Neuronal stem cell (in vitro differentiated cells): ENCODE results near the gene TMEM88.
"Not testable (repeated sequence)": the region's sequence is repeated elsewhere in the genome, so short reads cannot be mapped to it uniquely, and the experiment has no call there.

Experiments
- DNase-seq: peaks from one replicate; pipeline ENCODE4 v3.0.0-alpha.2; 2013; ENCODE audit warnings: low spot score
- H2AFZ ChIP-seq: one replicate; pipeline ENCODE4 v1.6.1; 2013; ENCODE audit warnings: mild to moderate bottlenecking, low read length, inconsistent platforms
- H2AK5ac ChIP-seq: 2 replicates; pipeline ENCODE4 v1.6.1; 2013; ENCODE audit warnings: low read depth, mild to moderate bottlenecking, inconsistent platforms, low read length, moderate library complexity, mixed read lengths
- H2BK120ac ChIP-seq: 2 replicates; pipeline ENCODE4 v1.6.1; 2013; ENCODE audit warnings: low read depth, mild to moderate bottlenecking, inconsistent platforms, low read length, moderate library complexity, mixed read lengths
- H2BK12ac ChIP-seq: one replicate; pipeline ENCODE4 v1.6.1; 2013; ENCODE audit warnings: low read length, inconsistent platforms
- H2BK15ac ChIP-seq: 2 replicates; pipeline ENCODE4 v1.6.1; 2013; ENCODE audit warnings: mild to moderate bottlenecking, low read length, inconsistent platforms, mixed read lengths
- H2BK5ac ChIP-seq: one replicate; pipeline ENCODE4 v1.6.1; 2013; ENCODE audit warnings: inconsistent platforms, mild to moderate bottlenecking, low read length, moderate library complexity
- H3K14ac ChIP-seq: one replicate; pipeline ENCODE4 v1.6.1; 2013; ENCODE audit warnings: low read length, inconsistent platforms
- H3K18ac ChIP-seq: 2 replicates; pipeline ENCODE4 v1.6.1; 2013; ENCODE audit warnings: low read length, inconsistent platforms
- H3K23ac ChIP-seq: 2 replicates; pipeline ENCODE4 v1.6.1; 2013; ENCODE audit warnings: low read depth, mild to moderate bottlenecking, mixed read lengths, low read length, inconsistent platforms; ENCODE audit not compliant: poor library complexity
- H3K27ac ChIP-seq: replicated peaks from 3 replicates; pipeline ENCODE4 v1.5.1; 2013; ENCODE audit warnings: low read length, inconsistent platforms
- H3K27me3 ChIP-seq, 3 experiments: 2 replicates each; pipeline ENCODE4 v1.6.1; 2013; ENCODE audit warnings: low read length in 3 of 3, mild to moderate bottlenecking in 2 of 3, inconsistent platforms in 1 of 3, low read depth in 1 of 3, mixed read lengths in 1 of 3, moderate library complexity in 1 of 3; ENCODE audit not compliant: control insufficient read depth in 3 of 3, insufficient read depth in 3 of 3
- H3K36me3 ChIP-seq, 2 donors: replicated peaks in 1 of 2; 2 replicates each; pipeline ENCODE4 v1.6.1; 2013; ENCODE audit warnings: low read length in 2 of 2; ENCODE audit not compliant: control insufficient read depth in 2 of 2, insufficient read depth in 2 of 2
- H3K4ac ChIP-seq: 2 replicates; pipeline ENCODE4 v1.6.1; 2013; ENCODE audit warnings: inconsistent platforms, mild to moderate bottlenecking, low read length, moderate library complexity
- H3K4me1 ChIP-seq, 2 donors: 1 replicate in 1 of 2; 2 replicates in 1 of 2; pipeline ENCODE4 v1.6.1; 2013; ENCODE audit warnings: low read length in 2 of 2, low read depth in 1 of 2; ENCODE audit not compliant: control insufficient read depth in 2 of 2, insufficient read depth in 1 of 2
- H3K4me2 ChIP-seq: one replicate; pipeline ENCODE4 v1.6.1; 2013; ENCODE audit warnings: mild to moderate bottlenecking, low read length, inconsistent platforms; ENCODE audit not compliant: insufficient read depth, poor library complexity, severe bottlenecking
- H3K4me3 ChIP-seq, 2 donors: 2 replicates each; pipeline ENCODE4 v1.5.1; 2013; ENCODE audit warnings: low read length in 2 of 2, mild to moderate bottlenecking in 2 of 2, inconsistent platforms in 1 of 2, moderate library complexity in 1 of 2
- H3K79me1 ChIP-seq: one replicate; pipeline ENCODE4 v1.6.1; 2013; ENCODE audit warnings: low read depth, mild to moderate bottlenecking, inconsistent platforms, low read length, moderate library complexity
- H3K9ac ChIP-seq: one replicate; pipeline ENCODE4 v1.6.1; 2013; ENCODE audit warnings: mild to moderate bottlenecking, low read depth, low read length, inconsistent platforms; ENCODE audit not compliant: poor library complexity
- H3K9me3 ChIP-seq, 2 donors: replicated peaks in 1 of 2; 2 replicates each; pipeline versions ENCODE3 to v1.6.1; 2013; ENCODE audit warnings: low read length in 2 of 2, mild to moderate bottlenecking in 2 of 2, inconsistent platforms in 1 of 2, low read depth in 1 of 2, mixed read lengths in 1 of 2, moderate library complexity in 1 of 2; ENCODE audit not compliant: control insufficient read depth in 2 of 2, insufficient read depth in 1 of 2
- H4K8ac ChIP-seq: one replicate; pipeline ENCODE4 v1.6.1; 2013; ENCODE audit warnings: low read depth, mild to moderate bottlenecking, inconsistent platforms, low read length, moderate library complexity
- H4K91ac ChIP-seq: one replicate; pipeline ENCODE4 v1.6.1; 2013; ENCODE audit warnings: low read length, low read depth, mild to moderate bottlenecking, inconsistent platforms; ENCODE audit not compliant: poor library complexity
- WGBS, 2 donors: extraction: QIAGEN DNeasy Blood & Tissue Kit; methylation state at CpG; one replicate each; pipeline ENCODE4 v1.1.7; 2013; ENCODE audit warnings: missing lambda C conversion rate in 2 of 2, mixed read lengths in 1 of 2; ENCODE audit not compliant: insufficient read length in 2 of 2, insufficient replicate concordance in 1 of 2; ENCODE audit errors: extremely low coverage in 2 of 2; 5-methylcytosine and 5-hydroxymethylcytosine counted together

Gene TMEM88

DNA sequence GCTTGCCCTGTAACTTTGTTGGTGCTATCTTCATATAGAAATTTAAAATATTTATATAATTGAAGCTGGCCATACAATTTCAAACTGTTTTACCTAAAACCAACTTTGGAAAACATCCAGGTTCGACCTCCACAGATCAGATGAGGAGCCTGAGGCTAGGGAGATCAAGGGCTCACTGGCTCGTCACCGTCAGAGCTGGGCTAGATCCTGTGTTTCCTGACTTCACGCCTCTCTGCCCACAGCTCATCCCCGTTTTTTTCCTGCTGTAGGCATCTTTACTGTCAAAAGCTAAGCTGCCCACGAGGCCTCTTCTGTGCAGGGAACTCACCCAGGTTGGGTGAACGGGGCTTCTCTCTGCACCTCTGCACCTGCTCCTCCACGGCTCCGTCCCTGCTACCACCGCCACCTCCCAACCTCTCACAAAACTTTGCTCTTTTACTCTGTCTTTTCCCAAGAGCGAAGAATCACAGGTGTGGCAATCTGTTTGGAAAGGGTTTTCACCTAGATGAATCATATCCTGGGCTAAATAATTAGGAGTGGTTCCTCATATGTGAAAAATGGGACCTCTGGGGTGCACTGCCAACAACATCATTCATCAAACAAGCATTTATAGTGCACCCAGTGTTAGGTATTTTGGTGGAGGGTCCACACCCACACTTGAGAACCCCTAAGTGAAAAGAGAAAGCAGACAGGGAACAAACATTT is 45.6 kb upstream of the TMEM88 start:
- H3K4me2 ChIP-seq: no peak overlapping the region

DNA sequence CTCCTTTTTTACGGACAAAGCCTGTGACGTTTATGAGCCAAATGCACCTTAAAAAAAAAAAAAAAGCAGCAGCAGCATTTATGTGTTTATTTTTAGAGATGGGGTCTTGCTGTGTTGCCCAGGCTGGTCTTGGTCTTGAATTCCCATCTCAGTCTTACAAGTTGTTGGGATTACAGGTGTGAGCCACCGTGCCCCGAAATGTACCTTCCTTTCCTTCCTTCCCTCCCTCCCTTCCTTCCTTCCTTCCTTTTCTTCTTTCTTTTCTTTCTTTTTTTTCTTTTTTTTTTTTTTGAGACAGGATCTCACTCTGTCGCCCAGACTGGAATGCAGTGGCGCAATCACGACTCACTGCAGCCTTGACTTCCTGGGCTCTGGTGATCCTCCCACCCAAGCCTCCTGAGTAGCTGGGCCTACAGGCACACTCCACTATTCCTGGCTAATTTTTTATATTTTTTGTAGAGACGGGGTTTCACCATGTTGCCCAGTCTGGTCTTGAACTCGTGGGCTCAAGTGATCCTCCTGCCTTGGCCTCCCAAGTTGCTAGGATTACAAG is 45.0 kb upstream of the TMEM88 start:
- WGBS, 2 donors: no CpG with 5 or more reads among the region's 9 CpGs
- H3K36me3 ChIP-seq, H3K79me1 ChIP-seq, H4K91ac ChIP-seq, H2BK15ac ChIP-seq, H2AK5ac ChIP-seq, H2BK12ac ChIP-seq, H2BK120ac ChIP-seq, DNase-seq, H3K4me2 ChIP-seq, H3K27ac ChIP-seq, H4K8ac ChIP-seq, H3K9me3 ChIP-seq, H2AFZ ChIP-seq, H3K9ac ChIP-seq, H2BK5ac ChIP-seq, H3K18ac ChIP-seq, H3K4me3 ChIP-seq, H3K23ac ChIP-seq, H3K14ac ChIP-seq, H3K4ac ChIP-seq, H3K4me1 ChIP-seq: not testable (repeated sequence)
- H3K27me3 ChIP-seq: peaks cover 0 to 22% (median 0%) of the 10 kb centered on the region in 3 experiments

More for the DNA sequence above, 45.6 kb upstream of the TMEM88 start:
- no CpG with 5 or more reads among the region's 11 CpGs for WGBS, 2 donors
- H3K27ac ChIP-seq: no peak overlapping the region
- H3K23ac ChIP-seq: no peak overlapping the region
- H3K9me3 ChIP-seq: no peaks in the 10 kb centered on the region
- H2BK12ac ChIP-seq: no peak overlapping the region
- H3K14ac ChIP-seq: no peak overlapping the region
- no peak overlapping the region for H3K4me3 ChIP-seq
- DNase-seq: no peak
- no peak overlapping the region for H2AFZ ChIP-seq
- no peak overlapping the region for H3K4ac ChIP-seq
- H3K36me3 ChIP-seq: no peaks in the 10 kb centered on the region
- H2BK15ac ChIP-seq: no peak overlapping the region
- H2BK5ac ChIP-seq: no peak overlapping the region
- H4K8ac ChIP-seq: no peak overlapping the region
- H2BK120ac ChIP-seq: no peak overlapping the region
- no peak overlapping the region for H4K91ac ChIP-seq
- H3K18ac ChIP-seq: no peak overlapping the region
- H3K9ac ChIP-seq: no peak overlapping the region
- H3K27me3 ChIP-seq: peaks cover 0 to 23% (median 0%) of the 10 kb centered on the region in 3 experiments
- no peak overlapping the region for H2AK5ac ChIP-seq
- H3K79me1 ChIP-seq: no peaks in the 10 kb centered on the region
- H3K4me1 ChIP-seq: no peaks in the 10 kb centered on the region

DNA sequence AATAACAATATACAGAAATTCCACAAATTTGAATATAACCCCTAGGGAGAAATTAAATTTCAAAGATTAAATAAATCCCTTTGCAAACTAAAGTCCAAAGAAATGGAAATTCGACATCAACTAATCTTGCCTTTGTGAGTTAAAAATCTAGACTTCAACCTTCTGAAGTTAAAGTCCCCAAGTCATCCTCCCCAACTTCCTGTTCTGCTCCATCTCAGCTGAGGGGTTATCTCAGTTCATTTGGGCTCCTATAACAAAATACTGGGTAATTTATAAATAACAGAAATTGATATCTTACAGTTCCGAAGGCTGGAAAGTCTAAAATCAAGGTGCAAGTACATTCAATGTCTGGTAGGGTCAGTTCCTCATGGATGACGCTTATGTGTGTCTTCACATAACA is 43.6 kb upstream of the TMEM88 start:
- no peak overlapping the region for H2AK5ac ChIP-seq
- WGBS, 2 donors: no CpG with 5 or more reads among the region's 3 CpGs
- no peak overlapping the region for H2AFZ ChIP-seq
- no peak overlapping the region for H3K14ac ChIP-seq
- no peak overlapping the region for H3K4me2 ChIP-seq
- DNase-seq: no peak
- H3K9me3 ChIP-seq: no peaks in the 10 kb centered on the region
- H3K23ac ChIP-seq: no peak overlapping the region
- no peak overlapping the region for H2BK12ac ChIP-seq
- H3K18ac ChIP-seq: no peak overlapping the region
- no peak overlapping the region for H2BK5ac ChIP-seq
- H3K4ac ChIP-seq: no peak overlapping the region
- no peak overlapping the region for H3K27ac ChIP-seq
- H4K8ac ChIP-seq: no peak overlapping the region
- no peak overlapping the region for H2BK15ac ChIP-seq
- H3K4me3 ChIP-seq: no peak overlapping the region
- no peaks in the 10 kb centered on the region for H3K79me1 ChIP-seq
- no peak overlapping the region for H4K91ac ChIP-seq
- H3K9ac ChIP-seq: no peak overlapping the region
- H3K36me3 ChIP-seq: no peaks in the 10 kb centered on the region
- no peak overlapping the region for H2BK120ac ChIP-seq
- no peaks in the 10 kb centered on the region for H3K4me1 ChIP-seq
- H3K27me3 ChIP-seq: peaks cover 0 to 22% (median 0%) of the 10 kb centered on the region in 3 experiments

DNA sequence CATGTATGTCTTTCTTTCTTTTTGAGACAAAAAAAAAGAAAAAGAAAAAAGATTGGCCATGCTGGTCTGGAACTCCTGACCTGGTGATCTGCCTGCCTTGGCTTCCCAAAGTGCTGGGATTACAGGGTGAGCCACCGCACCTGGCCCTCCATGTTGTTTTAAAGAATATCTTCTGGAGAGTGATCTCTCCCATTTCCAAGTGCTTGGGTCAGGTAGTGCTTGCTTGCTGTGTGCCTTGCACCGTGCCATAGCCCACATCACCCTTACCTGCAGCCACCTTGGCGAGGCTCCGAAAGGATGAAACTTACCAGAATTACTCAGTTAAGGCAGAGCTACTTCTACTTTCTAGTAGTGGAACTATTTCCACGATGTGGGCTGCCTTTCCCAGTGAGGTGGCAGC is 39.9 kb upstream of the TMEM88 start:
- Histone ChIP-seq H2BK15ac (no peak overlapping the region), H2AK5ac (no peak overlapping the region), H3K14ac (no peak overlapping the region), H4K91ac (no peak overlapping the region), H3K36me3 (no peaks in the 10 kb centered on the region), H3K23ac (no peak overlapping the region), H2AFZ (no peak overlapping the region), H3K27ac (no peak overlapping the region), H2BK12ac (no peak overlapping the region), H3K79me1 (no peaks in the 10 kb centered on the region), H3K4me3 (no peak overlapping the region), H3K27me3 (peaks cover 0 to 34% (median 2%) of the 10 kb centered on the region in 3 experiments), H4K8ac (no peak overlapping the region), H3K4me1 (no peaks in the 10 kb centered on the region), H3K4ac (no peak overlapping the region), H2BK5ac (no peak overlapping the region), H3K9me3 (no peaks in the 10 kb centered on the region), H2BK120ac (no peak overlapping the region), H3K9ac (no peak overlapping the region), H3K18ac (no peak overlapping the region), H3K4me2 (no peak overlapping the region)
- DNase-seq: no peak
- no CpG with 5 or more reads among the region's 5 CpGs for WGBS, 2 donors
